Gastrocnemius medialis (tissue), 4 donors: ENCODE measurements around the gene JAML. TPM values are rescaled to one million over a fixed set of nuclear protein-coding genes. Genes with fewer than 3 reads are reported as not detected.
"Not testable (repeated sequence)": the region's sequence is repeated elsewhere in the genome, so short reads cannot be mapped to it uniquely, and the experiment has no call there.

Experiments
- ATAC-seq, 2 donors: fragments of 150-250 bp; one replicate each; pipeline ENCODE4 v1.9.1; 2016
- DNase-seq, 2 donors: peaks; one replicate each; pipeline ENCODE4 v3.0.0-alpha.2; 2019
- H3K27ac ChIP-seq, 4 donors: fragments of 200-600 bp; sonication (generic); 1 replicate in 1 of 4; 2 replicates in 3 of 4; pipeline ENCODE4 v1.5.1; 2016 to 2018; ENCODE audit warnings: mild to moderate bottlenecking in 2 of 4, moderate library complexity in 1 of 4
- H3K27me3 ChIP-seq, 3 donors: fragments of 200-600 bp; sonication (generic) in 2 of 3; 1 replicate in 1 of 3; 2 replicates in 2 of 3; pipeline versions ENCODE4 v1.5.1 to v1.6.0; 2016 to 2019; ENCODE audit warnings: mild to moderate bottlenecking in 1 of 3, moderate library complexity in 1 of 3
- H3K36me3 ChIP-seq, 2 donors: fragments of 200-600 bp; sonication (generic) in 1 of 2; one replicate each; pipeline ENCODE4 v1.5.1; 2017 to 2018
- H3K4me1 ChIP-seq, 2 donors: fragments of 200-600 bp; sonication (generic) in 1 of 2; one replicate each; pipeline ENCODE4 v1.5.1; 2016 to 2017; ENCODE audit warnings: mild to moderate bottlenecking in 2 of 2
- H3K4me3 ChIP-seq, 4 donors: fragments of 200-600 bp; sonication (generic) in 3 of 4; 1 replicate in 1 of 4; 2 replicates in 3 of 4; pipeline ENCODE4 v1.5.1; 2016 to 2019; ENCODE audit warnings: mild to moderate bottlenecking in 2 of 4
- H3K9me3 ChIP-seq, 3 donors: fragments of 200-600 bp; sonication (generic) in 2 of 3; 1 replicate in 1 of 3; 2 replicates in 2 of 3; pipeline ENCODE4 v1.5.1; 2016 to 2019
- POLR2A ChIP-seq, 2 donors: fragments of 450-650 bp; IDR thresholded peaks; one replicate each; pipeline ENCODE4 v1.6.1; 2017; ENCODE audit warnings: antibody characterized with exemption in 2 of 2, mild to moderate bottlenecking in 2 of 2, moderate library complexity in 2 of 2
- in situ Hi-C, 4 donors: fragments of 200-750 bp; cut with MboI; loops; one replicate each; pipeline versions ENCODE4 v1.15.0 to v1.8.0; 2017; ENCODE audit warnings: low sequenced_read_pairs in 4 of 4
- intact Hi-C: fragments of 100-400 bp; cut with DNase I; formaldehyde crosslinking; loops from one replicate; pipeline ENCODE4 v1.15.1; 2023; ENCODE audit warnings: low total_unique reads
- total RNA-seq, 4 donors: library from RNA; depleted of rRNA; stranded (reverse); fragments of >200 nt; gene quantifications; one replicate each; pipeline versions ENCODE4 v1.1.0 to v1.2.3, GENCODE V29; 2016
- TF ChIP-seq, protein P1 (sequence below), 5 experiments: fragments of 450-650 bp in 3 of 5; fragments of 200-600 bp in 2 of 5; sonication (generic) in 2 of 5; IDR thresholded peaks in 4 of 5; conservative IDR thresholded peaks in 1 of 5; 1 replicate in 4 of 5; 2 replicates in 1 of 5; pipeline ENCODE4 v1.5.1; 2016 to 2019; ENCODE audit warnings: antibody characterized with exemption in 5 of 5, mild to moderate bottlenecking in 3 of 5, moderate library complexity in 3 of 5

Gene JAML
- total RNA-seq, 4 donors from 2014 or later, result 0.82 to 1.2 (median 0.91) TPM; not detected in 1

DNA sequence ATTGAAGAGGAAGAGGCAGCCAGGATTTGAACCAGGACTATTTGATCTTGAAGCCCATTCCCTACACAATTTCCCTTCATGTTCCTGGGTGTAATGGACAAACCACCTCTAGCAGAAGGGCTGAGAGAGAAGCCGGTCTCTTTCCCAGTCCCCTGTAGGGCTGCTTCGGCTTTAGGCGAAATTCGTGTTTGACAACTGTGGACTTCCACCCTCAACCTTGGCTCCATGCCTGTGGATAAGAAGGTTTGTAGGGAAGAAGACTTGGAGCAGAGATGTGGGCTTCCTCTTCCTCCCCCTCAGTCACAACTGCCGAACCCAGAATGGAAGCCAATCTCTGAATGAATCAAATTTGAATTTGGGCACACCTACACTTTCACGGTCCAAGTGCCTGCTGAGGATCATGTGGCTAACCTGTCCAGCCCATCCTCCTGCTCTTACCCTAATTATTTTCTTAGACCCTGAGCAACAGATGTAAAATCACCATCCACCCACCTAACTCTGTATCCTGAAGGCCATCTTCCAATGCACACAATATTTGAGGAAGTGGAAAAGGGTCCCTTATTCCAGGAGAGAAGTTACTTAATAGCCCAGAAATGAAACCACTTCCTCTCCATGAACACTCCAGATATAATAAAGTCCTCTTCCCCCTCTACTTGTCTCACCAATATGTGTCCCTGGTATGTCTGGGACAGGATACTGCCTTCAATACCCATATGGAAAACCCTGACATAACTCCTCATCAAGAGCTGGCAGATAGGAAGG is 38.3 kb downstream of the JAML start:
- TF ChIP-seq POLR2A (IDR thresholded peaks at IDR 0.05), result no peak
- TF ChIP-seq, protein P1, sequence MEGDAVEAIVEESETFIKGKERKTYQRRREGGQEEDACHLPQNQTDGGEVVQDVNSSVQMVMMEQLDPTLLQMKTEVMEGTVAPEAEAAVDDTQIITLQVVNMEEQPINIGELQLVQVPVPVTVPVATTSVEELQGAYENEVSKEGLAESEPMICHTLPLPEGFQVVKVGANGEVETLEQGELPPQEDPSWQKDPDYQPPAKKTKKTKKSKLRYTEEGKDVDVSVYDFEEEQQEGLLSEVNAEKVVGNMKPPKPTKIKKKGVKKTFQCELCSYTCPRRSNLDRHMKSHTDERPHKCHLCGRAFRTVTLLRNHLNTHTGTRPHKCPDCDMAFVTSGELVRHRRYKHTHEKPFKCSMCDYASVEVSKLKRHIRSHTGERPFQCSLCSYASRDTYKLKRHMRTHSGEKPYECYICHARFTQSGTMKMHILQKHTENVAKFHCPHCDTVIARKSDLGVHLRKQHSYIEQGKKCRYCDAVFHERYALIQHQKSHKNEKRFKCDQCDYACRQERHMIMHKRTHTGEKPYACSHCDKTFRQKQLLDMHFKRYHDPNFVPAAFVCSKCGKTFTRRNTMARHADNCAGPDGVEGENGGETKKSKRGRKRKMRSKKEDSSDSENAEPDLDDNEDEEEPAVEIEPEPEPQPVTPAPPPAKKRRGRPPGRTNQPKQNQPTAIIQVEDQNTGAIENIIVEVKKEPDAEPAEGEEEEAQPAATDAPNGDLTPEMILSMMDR (IDR thresholded peaks at IDR 0.05 in 4 of 5, conservative IDR thresholded peaks at IDR 0.05 in 1 of 5), result no peak
- no peaks in the 10 kb centered on the region for H3K36me3 ChIP-seq
- H3K4me3 ChIP-seq, result no peak overlapping the region
- intact Hi-C loops, result no loop called here
- DNase-seq, result no peak
- no peaks in the 10 kb centered on the region for H3K9me3 ChIP-seq
- in situ Hi-C loops, result loop anchor here in 1 of 4 donors (25.0 kb wide), 1 partner anchor 301 kb away; no protein-coding TSS in a partner anchor
- no peaks in the 10 kb centered on the region for H3K27me3 ChIP-seq
- no peaks in the 10 kb centered on the region for H3K4me1 ChIP-seq
- H3K27ac ChIP-seq, result no peak overlapping the region
- ATAC-seq, result no peak

DNA sequence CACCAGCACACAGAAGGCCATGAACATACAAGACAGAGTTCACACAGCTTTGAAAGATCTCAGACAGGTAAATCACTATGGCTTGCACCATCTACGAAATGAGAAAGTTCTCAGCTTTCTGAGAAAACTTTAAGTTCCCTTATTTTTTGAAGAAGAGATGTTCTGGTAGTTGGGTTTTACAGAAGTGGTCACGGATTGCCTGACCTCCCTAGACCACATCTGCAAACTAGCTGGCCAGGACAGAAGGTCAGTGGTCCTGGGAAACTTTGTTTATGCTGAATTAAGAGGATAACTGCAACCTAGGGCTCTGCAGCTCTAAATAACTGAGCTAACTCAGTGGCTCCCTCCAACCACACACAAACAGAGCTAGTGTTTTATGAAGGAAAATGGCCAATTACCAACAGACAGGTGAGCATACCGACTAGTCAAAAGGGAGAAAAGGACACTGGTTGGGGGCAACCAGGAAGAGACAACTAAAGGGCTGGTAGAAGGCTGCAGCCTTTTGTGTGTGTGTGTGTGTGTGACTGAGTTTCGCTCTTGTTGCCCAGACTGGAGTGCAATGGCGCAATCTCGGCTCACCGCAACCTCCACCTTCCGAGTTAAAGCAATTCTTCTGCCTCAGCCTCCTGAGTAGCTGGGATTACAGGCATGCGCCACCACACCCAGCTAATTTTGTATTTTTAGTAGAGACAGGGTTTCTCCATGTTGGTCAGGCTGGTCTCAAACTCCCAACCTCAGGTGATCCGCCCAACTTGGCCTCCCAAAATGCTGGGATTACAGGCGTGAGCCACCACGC is 39.8 kb downstream of the JAML start:
- in situ Hi-C loops, result loop anchor here in 1 of 4 donors (25.0 kb wide), 1 partner anchor 302 kb away; no protein-coding TSS in a partner anchor
- no peaks in the 10 kb centered on the region for H3K9me3 ChIP-seq
- TF ChIP-seq, protein P1 (IDR thresholded peaks at IDR 0.05 in 4 of 5, conservative IDR thresholded peaks at IDR 0.05 in 1 of 5), result no peak
- TF ChIP-seq POLR2A (IDR thresholded peaks at IDR 0.05), result no peak
- H3K27ac ChIP-seq, result no peak overlapping the region
- H3K36me3 ChIP-seq, result no peaks in the 10 kb centered on the region
- no peaks in the 10 kb centered on the region for H3K27me3 ChIP-seq
- intact Hi-C loops, result no loop called here
- no peak for ATAC-seq
- no peak for DNase-seq
- no peak overlapping the region for H3K4me3 ChIP-seq
- peaks cover 3 to 9% of the 10 kb centered on the region in 2 donors for H3K4me1 ChIP-seq

DNA sequence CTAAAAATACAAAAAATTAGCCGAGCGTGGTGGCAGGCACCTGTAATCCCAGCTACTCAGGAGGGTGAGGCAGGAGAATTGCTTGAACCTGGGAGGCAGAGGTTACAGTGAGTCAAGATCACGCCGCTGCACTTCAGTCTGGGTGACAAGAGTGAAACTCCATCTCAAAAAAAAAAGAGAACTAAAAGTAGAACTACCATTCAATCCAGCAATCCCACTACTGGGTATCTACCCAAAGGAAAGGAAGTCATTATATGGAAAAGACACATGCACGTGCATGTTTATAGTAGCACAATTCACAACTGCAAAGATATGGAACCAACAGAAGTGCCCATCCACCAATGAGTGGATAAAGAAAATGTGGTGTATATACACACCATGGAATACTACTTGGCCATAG is 41.1 kb downstream of the JAML start:
- H3K36me3 ChIP-seq, ATAC-seq, H3K9me3 ChIP-seq, H3K4me3 ChIP-seq, intact Hi-C loops, DNase-seq, H3K27ac ChIP-seq, H3K27me3 ChIP-seq: not testable (repeated sequence)
- in situ Hi-C loops, result loop anchor here in 1 of 4 donors (25.0 kb wide), 1 partner anchor 304 kb away; no protein-coding TSS in a partner anchor
- peaks cover 5 to 12% of the 10 kb centered on the region in 2 donors for H3K4me1 ChIP-seq

DNA sequence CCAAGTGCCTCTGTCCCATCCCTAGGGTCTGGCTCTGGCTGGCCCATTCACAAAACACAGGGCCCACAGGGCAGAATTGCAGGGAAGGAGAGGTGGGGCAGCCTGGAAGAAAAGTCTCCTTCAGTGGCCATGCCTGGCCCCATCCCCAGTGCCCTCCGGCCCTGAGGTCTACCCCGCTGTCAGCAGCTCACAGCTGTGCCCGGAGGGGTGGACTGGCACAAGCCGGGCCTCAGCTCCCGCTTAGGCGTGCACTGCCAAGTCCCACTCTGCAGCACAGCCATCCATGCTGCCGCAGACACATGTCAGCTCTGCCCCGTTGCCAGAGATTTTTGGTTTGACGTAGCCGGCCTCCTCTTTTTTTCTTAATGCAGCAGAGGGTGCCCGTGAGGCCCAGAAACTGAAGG is 44.5 kb downstream of the JAML start:
- DNase-seq (peak; percentile 18 to 50), ATAC-seq (peak; percentile 74 to 79)
- H3K27ac ChIP-seq, result peak overlapping the region; percentile 44 to 69 (median 63)
- intact Hi-C loops, result loop anchor here (2.0 kb wide), 1 partner anchor 14 kb away; no protein-coding TSS in a partner anchor
- no peak for TF ChIP-seq POLR2A (IDR thresholded peaks at IDR 0.05)
- TF ChIP-seq, protein P1 (IDR thresholded peaks at IDR 0.05 in 4 of 5, conservative IDR thresholded peaks at IDR 0.05 in 1 of 5), result no peak
- no peaks in the 10 kb centered on the region for H3K36me3 ChIP-seq
- no peaks in the 10 kb centered on the region for H3K9me3 ChIP-seq
- no peaks in the 10 kb centered on the region for H3K27me3 ChIP-seq
- peak overlapping the region in 2 of 4 donors; percentile 22 to 35 for H3K4me3 ChIP-seq
- H3K4me1 ChIP-seq, result peaks cover 23 to 28% of the 10 kb centered on the region in 2 donors
- in situ Hi-C loops, result loop anchor here in 1 of 4 donors (25.0 kb wide), 1 partner anchor 307 kb away; no protein-coding TSS in a partner anchor

DNA sequence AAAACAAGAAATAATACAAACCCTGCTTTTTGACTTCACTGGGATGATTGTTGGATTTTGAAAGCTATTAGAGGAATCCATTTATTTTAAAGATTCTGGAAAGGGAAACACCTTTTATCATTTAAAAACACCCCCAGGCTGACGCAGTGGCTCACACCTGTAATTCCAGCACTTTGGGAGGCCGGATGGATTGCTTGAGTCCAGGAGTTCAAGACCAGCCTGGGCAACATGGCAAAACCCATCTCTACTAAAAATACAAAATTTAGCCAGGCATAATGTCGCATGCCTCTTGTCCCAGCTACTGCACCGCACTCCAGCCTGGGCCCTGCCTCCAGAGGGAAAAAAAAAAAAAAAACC is 48.1 kb downstream of the JAML start:
- peaks cover 29 to 36% of the 10 kb centered on the region in 2 donors for H3K4me1 ChIP-seq
- no peak for TF ChIP-seq POLR2A (IDR thresholded peaks at IDR 0.05)
- TF ChIP-seq, protein P1 (IDR thresholded peaks at IDR 0.05 in 4 of 5, conservative IDR thresholded peaks at IDR 0.05 in 1 of 5), result no peak

More for the DNA sequence above, 48.1 kb downstream of the JAML start:
- Histone ChIP-seq H3K27me3 (no peaks in the 10 kb centered on the region), H3K27ac (peak overlapping the region; percentile 55 to 80 (median 67)), H3K36me3 (no peaks in the 10 kb centered on the region), H3K9me3 (no peaks in the 10 kb centered on the region), H3K4me3 (peak overlapping the region in 1 of 4 donors; percentile 24)
- intact Hi-C loops (no loop called here), in situ Hi-C loops (loop anchor here in 1 of 4 donors (25.0 kb wide), 1 partner anchor 311 kb away; no protein-coding TSS in a partner anchor)
- no peak for DNase-seq
- no peak for ATAC-seq
